ENCODE measurements around the gene KAZN.

Gene KAZN

GRCh38 chr1:14626869-14627607, 28.6 kb downstream of the KAZN start:
- Histone ChIP-seq H3K9me3 (ENCODE audit: low read length) (no peaks in the 10 kb centered on the region), H3K79me2 (ENCODE audit: insufficient read depth, low read length) (no peaks in the 10 kb centered on the region), H3K9me2 (ENCODE audit: low read depth, low read length) (no peaks in the 10 kb centered on the region), H3K27ac (ENCODE audit: low read depth, low read length, poor library complexity, severe bottlenecking) (no peak overlapping the region), H3K4me3 (ENCODE audit: low read depth, low read length, poor library complexity, severe bottlenecking) (no peak overlapping the region), H3F3A (ENCODE audit: insufficient read depth, low read length) (no peaks in the 10 kb centered on the region), H3K27me3 (ENCODE audit: insufficient read depth, low read length) (no peaks in the 10 kb centered on the region), H3K4me2 (ENCODE audit: low read length) (no peak overlapping the region), H3K36me3 (ENCODE audit: insufficient read depth, low read length) (no peaks in the 10 kb centered on the region), H3K9ac (ENCODE audit: low read length) (no peak overlapping the region), H2AFZ (ENCODE audit: low read length) (no peak overlapping the region), H4K20me1 (ENCODE audit: insufficient read depth, low read length) (no peaks in the 10 kb centered on the region), H3K4me1 (ENCODE audit: insufficient read depth, low read length, severe bottlenecking) (no peaks in the 10 kb centered on the region)
- TF ChIP-seq EZH2 (IDR thresholded peaks at IDR 0.05; ENCODE audit: borderline replicate concordance, low read length) (no peak), CTCF (IDR thresholded peaks at IDR 0.05; ENCODE audit: low read length) (no peak)

GRCh38 chr1:14627608-14628489, 29.4 kb downstream of the KAZN start:
- Histone ChIP-seq H3F3A (ENCODE audit: insufficient read depth, low read length) (no peaks in the 10 kb centered on the region), H2AFZ (ENCODE audit: low read length) (no peak overlapping the region), H3K4me1 (ENCODE audit: insufficient read depth, low read length, severe bottlenecking) (no peaks in the 10 kb centered on the region), H3K9me3 (ENCODE audit: low read length) (no peaks in the 10 kb centered on the region), H3K4me3 (ENCODE audit: low read depth, low read length, poor library complexity, severe bottlenecking) (no peak overlapping the region), H3K79me2 (ENCODE audit: insufficient read depth, low read length) (no peaks in the 10 kb centered on the region), H3K27me3 (ENCODE audit: insufficient read depth, low read length) (no peaks in the 10 kb centered on the region), H3K4me2 (ENCODE audit: low read length) (no peak overlapping the region), H3K36me3 (ENCODE audit: insufficient read depth, low read length) (no peaks in the 10 kb centered on the region), H3K9me2 (ENCODE audit: low read depth, low read length) (no peaks in the 10 kb centered on the region), H3K27ac (ENCODE audit: low read depth, low read length, poor library complexity, severe bottlenecking) (no peak overlapping the region), H3K9ac (ENCODE audit: low read length) (no peak overlapping the region), H4K20me1 (ENCODE audit: insufficient read depth, low read length) (no peaks in the 10 kb centered on the region)
- TF ChIP-seq CTCF (IDR thresholded peaks at IDR 0.05; ENCODE audit: low read length) (no peak), EZH2 (IDR thresholded peaks at IDR 0.05; ENCODE audit: borderline replicate concordance, low read length) (no peak)

- no peaks in the 10 kb centered on the region for H3K9me3 ChIP-seq (ENCODE audit: low read length)
- no peaks in the 10 kb centered on the region for H4K20me1 ChIP-seq (ENCODE audit: insufficient read depth, low read length)
- H3K9ac ChIP-seq (ENCODE audit: low read length): no peak overlapping the region
- no peak overlapping the region for H2AFZ ChIP-seq (ENCODE audit: low read length)
- H3K27me3 ChIP-seq (ENCODE audit: insufficient read depth, low read length): no peaks in the 10 kb centered on the region
- H3K36me3 ChIP-seq (ENCODE audit: insufficient read depth, low read length): no peaks in the 10 kb centered on the region
- H3K9me2 ChIP-seq (ENCODE audit: low read depth, low read length): no peaks in the 10 kb centered on the region
- H3K4me1 ChIP-seq (ENCODE audit: insufficient read depth, low read length, severe bottlenecking): no peaks in the 10 kb centered on the region
- no peak overlapping the region for H3K4me2 ChIP-seq (ENCODE audit: low read length)
- no peaks in the 10 kb centered on the region for H3K79me2 ChIP-seq (ENCODE audit: insufficient read depth, low read length)
- no peak overlapping the region for H3K27ac ChIP-seq (ENCODE audit: low read depth, low read length, poor library complexity, severe bottlenecking)
- H3K4me3 ChIP-seq (ENCODE audit: low read depth, low read length, poor library complexity, severe bottlenecking): no peak overlapping the region
- no peaks in the 10 kb centered on the region for H3F3A ChIP-seq (ENCODE audit: insufficient read depth, low read length)
- TF ChIP-seq EZH2 (IDR thresholded peaks at IDR 0.05; ENCODE audit: borderline replicate concordance, low read length) (no peak), CTCF (IDR thresholded peaks at IDR 0.05; ENCODE audit: low read length) (no peak)
These were observed 31.0 kb downstream of the KAZN start for GRCh38 chr1:14629363-14630014.
